Activated gamma-delta T cell treated with anti-CD3 and anti-CD28 coated beads, Interleukin-2, amount 50 U/mL, for 16 hours (primary cell): ENCODE measurements around the gene RAB44.

Experiments used
- DNase-seq: peaks from one replicate; pipeline ENCODE4 v3.0.0-alpha.2; 2020; ENCODE audit warnings: low read depth

Gene RAB44

DNA sequence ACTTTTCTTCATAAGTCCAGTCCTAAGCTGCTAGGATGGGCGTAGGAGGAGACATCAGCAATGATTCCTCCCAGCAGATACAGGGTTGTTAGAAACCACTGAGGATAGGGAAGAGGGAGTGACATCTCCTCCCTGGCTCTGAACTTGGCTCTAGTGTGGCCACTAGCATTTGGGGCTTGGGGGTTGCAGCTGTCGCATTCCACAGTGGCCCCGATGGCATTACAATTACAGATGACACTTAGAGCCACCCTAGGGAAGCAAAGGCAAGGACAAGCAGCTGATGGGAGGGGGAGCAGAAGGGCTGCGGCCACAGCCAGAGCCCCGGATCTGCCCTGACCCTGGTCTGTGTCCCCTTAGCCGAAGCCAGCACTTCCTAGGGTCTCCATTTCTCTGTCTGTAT, 28.6 kb upstream of the RAB44 start:
- DNase-seq, result no peak

DNA sequence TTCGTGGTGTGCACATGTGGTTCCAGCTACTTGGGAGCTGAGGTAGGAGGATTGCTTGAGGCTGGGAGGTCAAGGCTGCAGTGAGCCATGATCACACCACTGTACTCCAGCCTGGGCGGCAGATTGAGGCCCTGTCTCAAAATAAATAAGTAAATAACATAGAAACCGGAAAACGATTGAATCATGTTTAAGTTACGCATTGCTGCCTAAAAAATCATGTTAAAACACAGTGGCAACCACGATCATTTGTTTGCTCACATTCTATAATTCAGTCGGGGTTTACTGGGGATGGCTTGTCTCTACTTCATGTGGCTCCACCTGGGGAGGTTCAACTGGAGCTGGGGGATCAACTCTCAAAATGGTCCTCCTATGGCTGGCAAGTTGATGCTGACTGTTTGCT, 27.4 kb upstream of the RAB44 start:
- DNase-seq, result no peak

DNA sequence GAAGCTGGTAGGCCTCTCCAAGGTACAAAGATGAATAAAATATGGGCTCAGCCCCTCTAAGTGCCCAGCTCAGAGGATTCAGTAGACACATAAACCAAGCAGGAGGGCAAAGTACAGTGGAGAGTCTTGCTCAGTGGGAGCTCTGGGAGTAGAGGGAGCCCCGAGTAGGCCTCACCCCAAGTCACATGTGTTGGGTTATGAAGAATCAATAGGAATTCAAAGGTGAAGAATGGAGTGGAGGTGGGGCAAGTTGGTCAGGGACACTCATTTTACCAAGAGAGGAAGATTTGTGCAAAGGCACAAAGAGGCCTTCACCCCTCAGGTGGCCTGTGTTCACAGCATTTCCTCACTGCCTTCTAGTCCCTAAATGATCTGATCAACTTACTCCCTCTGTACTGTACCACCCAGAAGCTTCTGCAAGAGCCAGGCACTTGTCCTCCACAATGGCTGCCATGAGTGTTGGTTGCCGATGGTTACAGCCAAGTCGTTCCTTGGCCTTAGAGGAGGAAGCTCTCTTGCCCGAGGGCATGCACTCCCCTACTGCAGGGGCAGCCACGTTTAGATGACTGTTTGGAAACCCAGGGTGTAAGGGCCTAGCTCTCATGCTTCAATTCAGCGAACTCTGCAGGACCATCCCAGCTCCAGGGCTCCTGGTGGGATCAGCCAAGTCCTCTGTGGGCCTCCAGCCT, 25.8 kb upstream of the RAB44 start:
- DNase-seq, result no peak

DNA sequence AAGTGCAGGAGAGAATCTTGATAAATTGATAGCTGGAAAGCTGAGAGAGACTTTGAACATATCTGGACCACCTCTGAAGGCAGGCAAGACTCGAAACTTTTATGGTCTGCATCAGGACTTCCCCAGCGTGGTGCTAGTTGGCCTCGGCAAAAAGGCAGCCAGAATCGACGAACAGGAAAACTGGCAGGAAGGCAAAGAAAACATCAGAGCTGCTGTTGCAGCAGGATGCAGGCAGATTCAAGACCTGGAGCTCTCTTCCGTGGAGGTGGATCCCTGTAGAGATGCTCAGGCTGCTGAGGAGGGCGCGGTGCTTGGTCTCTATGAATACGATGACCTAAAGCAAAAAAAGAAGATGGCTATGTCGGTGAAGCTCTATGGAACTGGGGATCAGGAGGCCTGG, 23.7 kb upstream of the RAB44 start:
- no peak for DNase-seq

DNA sequence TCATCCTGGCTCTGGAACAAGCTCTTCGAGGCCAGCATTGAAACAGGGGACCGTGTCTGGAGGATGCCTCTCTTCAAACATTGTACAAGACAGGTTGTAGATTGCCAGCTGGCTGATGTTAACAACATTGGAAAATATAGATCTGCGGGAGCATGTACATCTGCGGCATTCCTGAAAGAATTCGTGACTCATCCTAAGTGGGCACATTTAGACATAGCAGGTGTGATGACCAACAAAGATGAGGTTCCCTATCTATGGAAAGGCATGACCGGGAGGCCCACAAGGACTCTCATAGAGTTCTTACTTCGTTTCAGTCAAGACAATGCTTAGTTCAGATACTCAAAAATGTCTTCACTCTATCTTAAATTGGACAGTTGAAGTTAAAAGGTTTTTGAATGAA, 22.7 kb upstream of the RAB44 start:
- no peak for DNase-seq

DNA sequence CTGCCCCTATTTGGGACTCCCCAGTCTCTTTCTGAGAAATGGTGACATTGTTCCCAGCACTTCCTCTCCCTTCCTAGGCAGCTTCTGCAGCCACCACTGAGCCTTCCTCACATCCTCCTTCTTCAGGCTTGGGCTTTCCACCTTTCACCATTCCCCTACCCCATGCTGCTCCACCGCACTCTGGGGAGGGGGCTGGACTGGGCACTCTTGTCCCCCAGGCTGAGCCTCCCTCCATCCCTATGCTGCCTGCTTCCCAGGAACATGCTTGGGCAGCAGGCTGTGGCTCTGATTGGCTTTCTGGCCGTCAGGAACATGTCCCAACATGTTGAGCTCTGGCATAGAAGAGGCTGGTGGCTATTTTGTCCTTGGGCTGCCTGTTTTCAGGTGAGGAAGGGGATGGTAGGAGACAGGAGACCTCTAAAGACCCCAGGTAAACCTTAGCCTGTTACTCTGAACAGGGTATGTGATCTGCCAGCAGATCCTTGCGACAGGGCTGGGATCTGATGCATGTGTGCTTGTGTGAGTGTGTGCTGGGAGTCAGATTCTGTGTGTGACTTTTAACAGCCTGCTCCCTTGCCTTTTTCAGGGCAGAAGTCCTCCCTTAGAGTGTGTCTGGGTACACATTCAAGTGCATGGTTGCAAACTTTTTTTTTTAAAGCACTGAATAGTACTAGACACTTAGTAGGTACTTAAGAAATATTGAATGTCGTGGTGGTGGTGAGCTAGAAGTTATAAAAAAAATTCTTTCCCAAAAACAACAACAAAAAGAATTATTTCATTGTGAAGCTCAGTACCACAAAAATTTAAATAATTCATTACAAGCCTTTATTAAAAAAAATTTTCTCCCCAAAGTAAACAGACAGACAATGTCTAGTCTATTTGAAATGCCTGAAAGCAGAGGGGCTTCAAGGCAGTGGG, 21.2 kb upstream of the RAB44 start:
- no peak for DNase-seq

DNA sequence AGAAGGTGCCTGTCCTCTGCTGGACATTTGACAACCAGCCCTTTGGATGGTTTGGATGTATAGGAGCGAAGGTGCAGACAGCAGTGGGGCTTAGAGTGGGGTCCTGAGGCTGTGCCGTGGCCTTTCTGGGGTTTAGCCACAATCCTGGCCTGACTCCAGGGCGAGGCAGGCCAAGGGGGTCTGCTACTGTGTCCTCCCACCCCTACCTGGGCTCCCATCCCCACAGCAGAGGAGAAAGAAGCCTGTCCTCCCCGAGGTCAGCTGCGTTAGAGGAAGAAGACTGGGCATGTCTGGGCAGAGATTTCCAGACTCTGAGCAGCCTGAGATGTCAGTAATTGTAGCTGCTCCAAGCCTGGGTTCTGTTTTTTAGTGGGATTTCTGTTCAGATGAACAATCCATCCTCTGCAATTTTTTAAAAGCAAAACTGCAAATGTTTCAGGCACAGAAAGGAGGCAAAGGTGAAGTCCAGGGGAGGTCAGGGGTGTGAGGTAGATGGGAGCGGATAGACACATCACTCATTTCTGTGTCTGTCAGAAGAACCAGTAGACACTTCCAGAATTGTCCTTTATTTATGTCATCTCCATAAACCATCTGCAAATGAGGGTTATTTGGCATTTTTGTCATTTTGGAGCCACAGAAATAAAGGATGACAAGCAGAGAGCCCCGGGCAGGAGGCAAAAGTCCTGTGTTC, 20.4 kb upstream of the RAB44 start:
- DNase-seq, result no peak

DNA sequence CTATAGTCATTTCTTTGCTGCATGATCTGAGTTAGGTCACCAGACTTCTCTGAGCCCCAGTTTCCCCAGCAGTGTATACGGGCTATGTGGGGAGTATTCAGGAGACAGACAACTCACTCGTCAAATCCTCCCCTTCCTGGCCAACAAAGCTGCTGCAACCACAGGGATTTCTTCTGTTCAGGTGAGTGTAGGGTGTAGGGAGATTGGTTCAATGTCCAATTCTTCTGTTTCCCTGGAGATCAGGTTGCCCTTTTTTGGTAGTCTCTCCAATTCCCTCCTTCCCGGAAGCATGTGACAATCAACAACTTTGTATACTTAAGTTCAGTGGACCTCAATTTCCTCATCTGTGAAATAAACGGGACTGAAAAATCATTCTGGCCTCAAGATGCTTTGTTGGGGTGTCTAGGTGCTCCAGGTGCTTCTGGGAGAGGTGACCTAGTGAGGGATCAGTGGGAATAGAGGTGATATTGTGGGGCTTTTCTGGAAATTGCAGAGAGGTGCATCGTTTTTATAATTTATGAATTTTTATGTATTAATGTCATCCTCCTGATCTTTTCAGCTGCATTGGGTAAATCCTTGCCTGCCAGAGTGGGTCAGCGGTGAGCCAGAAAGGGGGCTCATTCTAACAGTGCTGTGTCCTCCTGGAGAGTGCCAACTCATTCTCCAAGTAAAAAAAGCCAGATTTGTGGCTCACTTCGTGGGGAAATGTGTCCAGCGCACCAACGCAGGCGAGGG, 19.7 kb upstream of the RAB44 start:
- no peak for DNase-seq

DNA sequence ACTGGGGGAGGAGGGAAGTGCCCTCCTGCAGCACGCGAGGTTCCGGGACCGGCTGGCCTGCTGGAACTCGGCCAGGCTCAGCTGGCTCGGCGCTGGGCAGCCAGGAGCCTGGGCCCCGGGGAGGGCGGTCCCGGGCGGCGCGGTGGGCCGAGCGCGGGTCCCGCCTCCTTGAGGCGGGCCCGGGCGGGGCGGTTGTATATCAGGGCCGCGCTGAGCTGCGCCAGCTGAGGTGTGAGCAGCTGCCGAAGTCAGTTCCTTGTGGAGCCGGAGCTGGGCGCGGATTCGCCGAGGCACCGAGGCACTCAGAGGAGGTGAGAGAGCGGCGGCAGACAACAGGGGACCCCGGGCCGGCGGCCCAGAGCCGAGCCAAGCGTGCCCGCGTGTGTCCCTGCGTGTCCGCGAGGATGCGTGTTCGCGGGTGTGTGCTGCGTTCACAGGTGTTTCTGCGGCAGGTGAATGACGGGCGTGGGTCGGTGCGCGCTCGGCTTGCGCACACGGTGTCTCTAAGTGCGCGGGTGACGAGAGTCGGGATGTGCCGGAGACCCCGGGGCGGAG, 19.1 kb upstream of the RAB44 start, which contains the start of gene CDKN1A:
Gene CDKN1A (plus strand): TSS at position 227 of the 555 bp plus-strand sequence. CDS start 5,388 bp downstream, outside the sequence.
- DNase-seq, result peak; percentile 49

DNA sequence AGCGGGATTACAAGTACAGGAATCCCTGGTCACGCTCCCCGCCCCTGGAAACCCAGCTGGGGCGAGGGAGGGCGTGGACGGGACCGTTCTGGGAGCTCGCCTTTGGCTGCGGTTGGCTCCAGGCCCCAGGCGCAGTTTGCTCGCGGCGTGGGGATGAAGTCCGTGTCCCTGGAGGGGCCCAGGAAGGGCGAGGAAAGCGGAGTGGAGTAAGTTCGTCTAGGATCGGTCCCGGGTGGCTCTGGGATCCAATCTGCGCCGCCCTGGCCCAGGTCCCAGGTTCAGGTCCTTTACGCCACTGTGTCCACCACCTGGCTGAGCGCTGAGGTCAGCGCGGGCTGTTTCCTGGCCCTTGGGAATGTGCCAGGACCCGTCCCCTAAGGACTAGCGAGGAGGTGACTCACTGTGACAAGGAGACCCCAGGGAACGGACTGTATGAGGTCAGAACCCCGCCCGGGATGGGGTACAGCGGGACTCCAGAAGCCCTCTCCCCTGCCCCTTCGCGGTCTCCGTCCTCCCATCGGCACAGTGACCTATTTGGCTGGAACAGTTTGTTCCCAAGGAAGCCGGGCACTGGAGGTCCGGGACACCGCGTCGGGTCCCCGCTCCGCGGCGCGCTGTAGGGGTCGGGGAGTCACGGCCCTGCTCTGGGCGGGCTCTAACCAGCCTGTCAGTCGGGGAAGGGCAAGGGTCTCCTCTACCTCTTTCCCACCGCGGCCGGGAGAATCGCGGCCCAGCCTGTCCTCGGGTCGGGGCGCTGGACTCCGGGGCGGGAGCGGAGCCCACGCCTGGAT, 18.4 kb upstream of the RAB44 start:
- no peak for DNase-seq

DNA sequence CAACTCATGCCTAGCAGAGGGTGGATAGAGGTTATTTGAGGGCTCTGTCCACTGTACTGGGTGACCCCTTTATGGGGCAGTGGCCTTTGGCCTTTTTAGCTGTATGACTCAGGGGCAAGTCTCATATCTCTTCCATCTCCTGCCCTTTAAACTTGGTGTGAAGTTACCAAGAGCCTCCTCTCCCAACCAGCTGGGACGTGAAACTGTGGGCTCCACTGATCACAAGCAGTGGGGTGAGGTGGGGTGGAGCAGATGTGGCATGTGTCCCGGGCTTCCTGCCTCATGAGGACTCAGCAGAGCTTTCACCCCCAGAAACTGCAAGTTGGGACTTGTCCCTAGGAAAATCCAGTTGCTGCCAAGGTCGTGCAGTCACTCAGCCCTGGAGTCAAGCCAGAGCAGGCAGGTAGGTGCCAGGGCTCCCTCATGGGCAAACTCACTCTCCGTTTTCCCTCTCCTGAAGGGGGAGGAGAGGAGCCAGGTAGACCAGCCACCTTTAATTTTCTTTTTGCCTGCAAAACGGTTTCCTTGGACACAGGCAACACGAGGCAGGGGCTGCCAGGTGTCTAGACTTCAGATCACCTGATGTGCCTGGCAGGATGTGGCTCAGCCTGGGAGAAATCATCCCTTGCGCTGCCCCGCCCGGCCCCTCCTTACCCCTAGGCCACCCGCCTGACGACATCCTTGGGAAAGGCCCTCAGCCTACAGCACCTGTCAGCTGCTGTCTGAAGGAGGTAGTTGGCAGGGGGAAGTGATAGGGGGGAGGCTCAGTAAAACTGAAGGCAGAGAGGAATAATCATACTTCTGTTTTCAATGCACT, 15.1 kb upstream of the RAB44 start:
- no peak for DNase-seq

DNA sequence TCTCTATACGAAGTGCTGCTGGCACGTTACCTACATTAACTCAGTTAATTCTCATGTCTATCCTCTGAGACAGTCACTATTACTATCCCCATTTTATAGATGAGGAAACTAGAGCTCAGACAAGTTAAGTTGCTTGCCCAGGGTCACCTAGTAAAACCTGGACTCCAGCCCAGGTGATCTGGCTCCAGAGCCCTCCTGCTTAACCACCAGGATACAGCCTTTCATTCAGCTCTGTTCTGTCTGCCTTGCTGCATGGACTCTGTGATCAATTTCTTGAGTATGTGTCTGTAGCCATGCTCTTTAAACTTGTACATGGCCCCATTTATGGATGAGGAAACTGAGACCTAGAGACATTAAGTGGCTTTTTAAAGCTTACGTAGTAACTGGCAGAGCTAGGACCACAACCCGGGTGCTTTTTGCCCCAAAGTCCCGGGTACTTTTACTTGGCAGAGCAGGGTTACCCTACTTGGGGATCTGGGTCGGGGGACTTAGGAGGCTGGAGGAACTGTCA, 14.4 kb upstream of the RAB44 start:
- no peak for DNase-seq

DNA sequence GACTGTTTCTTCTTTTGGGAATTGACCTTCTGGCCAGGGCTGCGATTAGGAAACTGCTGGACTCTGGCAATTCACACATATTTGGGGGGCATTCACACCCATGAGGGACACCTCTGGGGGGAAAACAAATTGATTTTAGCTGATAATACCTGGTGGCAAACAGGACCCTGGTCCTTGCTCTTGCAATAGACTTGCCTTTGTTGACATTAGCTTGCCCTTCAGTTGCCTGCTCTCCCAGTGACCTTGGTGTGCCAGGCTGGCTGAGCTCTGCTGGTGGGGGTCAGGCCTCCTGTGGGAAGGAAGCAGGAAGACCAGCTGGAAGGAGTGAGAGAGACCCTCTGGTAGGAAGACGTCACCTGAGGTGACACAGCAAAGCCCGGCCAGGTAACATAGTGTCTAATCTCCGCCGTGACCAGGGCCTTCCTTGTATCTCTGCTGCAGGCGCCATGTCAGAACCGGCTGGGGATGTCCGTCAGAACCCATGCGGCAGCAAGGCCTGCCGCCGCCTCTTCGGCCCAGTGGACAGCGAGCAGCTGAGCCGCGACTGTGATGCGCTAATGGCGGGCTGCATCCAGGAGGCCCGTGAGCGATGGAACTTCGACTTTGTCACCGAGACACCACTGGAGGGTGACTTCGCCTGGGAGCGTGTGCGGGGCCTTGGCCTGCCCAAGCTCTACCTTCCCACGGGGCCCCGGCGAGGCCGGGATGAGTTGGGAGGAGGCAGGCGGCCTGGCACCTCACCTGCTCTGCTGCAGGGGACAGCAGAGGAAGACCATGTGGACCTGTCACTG, 13.8 kb upstream of the RAB44 start:
- no peak for DNase-seq

DNA sequence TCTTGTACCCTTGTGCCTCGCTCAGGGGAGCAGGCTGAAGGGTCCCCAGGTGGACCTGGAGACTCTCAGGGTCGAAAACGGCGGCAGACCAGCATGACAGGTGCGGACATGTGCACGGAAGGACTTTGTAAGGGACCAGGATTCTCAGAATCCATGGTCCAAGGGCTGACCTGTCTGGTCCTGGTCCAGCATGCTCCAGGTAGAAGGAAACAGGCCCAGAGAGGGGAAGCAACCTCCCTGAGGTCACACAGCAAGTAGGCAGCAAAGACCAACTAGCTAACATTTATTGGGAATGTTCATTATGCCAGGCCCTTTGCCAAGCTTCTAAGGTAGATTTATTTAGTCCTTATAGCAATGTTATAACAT, 13.2 kb upstream of the RAB44 start:
- no peak for DNase-seq

DNA sequence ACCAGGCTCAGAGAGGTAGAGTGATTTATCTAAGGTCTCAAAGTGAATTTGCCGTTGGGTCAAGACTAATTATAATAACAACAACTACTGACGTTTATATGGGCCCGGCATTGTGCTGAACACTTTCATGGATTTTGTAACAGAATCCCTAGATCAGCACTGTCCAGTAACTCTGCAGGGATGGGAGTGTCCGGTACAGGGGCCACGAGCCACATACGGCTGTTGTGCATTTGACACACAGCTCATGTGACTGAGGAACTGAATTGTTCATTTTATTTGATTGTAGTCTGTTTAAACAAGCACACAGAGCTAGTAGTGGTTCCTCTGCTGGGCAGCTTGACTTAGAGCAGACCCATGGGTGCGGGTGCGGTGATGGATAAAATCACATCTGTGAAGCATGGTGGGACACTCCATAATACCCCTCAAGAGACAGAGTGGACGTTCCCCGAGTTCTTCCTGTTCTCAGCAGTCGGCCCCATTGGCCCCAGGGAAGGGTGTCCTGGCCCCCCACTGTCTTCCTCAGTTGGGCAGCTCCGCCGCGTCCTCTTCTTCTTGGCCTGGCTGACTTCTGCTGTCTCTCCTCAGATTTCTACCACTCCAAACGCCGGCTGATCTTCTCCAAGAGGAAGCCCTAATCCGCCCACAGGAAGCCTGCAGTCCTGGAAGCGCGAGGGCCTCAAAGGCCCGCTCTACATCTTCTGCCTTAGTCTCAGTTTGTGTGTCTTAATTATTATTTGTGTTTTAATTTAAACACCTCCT, 12.3 kb upstream of the RAB44 start:
- DNase-seq, result no peak

DNA sequence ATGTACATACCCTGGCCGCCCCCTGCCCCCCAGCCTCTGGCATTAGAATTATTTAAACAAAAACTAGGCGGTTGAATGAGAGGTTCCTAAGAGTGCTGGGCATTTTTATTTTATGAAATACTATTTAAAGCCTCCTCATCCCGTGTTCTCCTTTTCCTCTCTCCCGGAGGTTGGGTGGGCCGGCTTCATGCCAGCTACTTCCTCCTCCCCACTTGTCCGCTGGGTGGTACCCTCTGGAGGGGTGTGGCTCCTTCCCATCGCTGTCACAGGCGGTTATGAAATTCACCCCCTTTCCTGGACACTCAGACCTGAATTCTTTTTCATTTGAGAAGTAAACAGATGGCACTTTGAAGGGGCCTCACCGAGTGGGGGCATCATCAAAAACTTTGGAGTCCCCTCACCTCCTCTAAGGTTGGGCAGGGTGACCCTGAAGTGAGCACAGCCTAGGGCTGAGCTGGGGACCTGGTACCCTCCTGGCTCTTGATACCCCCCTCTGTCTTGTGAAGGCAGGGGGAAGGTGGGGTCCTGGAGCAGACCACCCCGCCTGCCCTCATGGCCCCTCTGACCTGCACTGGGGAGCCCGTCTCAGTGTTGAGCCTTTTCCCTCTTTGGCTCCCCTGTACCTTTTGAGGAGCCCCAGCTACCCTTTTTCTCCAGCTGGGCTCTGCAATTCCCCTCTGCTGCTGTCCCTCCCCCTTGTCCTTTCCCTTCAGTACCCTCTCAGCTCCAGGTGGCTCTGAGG, 11.5 kb upstream of the RAB44 start:
- DNase-seq, result no peak

DNA sequence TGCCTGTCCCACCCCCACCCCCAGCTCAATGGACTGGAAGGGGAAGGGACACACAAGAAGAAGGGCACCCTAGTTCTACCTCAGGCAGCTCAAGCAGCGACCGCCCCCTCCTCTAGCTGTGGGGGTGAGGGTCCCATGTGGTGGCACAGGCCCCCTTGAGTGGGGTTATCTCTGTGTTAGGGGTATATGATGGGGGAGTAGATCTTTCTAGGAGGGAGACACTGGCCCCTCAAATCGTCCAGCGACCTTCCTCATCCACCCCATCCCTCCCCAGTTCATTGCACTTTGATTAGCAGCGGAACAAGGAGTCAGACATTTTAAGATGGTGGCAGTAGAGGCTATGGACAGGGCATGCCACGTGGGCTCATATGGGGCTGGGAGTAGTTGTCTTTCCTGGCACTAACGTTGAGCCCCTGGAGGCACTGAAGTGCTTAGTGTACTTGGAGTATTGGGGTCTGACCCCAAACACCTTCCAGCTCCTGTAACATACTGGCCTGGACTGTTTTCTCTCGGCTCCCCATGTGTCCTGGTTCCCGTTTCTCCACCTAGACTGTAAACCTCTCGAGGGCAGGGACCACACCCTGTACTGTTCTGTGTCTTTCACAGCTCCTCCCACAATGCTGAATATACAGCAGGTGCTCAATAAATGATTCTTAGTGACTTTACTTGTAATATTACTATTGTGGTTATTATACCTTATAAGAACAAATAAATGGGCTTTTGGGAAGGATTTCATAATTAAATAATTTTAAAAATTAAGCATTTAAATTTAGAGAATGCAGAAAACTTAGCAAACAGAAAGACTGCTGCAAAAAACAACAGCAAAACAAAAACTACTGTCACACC, 10.7 kb upstream of the RAB44 start:
- DNase-seq, result no peak
